Fibroblast of the conjunctiva (primary cell): ENCODE measurements around the gene MAGEA2.
"Not testable (repeated sequence)": the region's sequence is repeated elsewhere in the genome, so short reads cannot be mapped to it uniquely, and the experiment has no call there.

Source experiments
- DNase-seq: peaks from one replicate; pipeline ENCODE4 v3.0.0-alpha.2; 2010; ENCODE audit warnings: low read depth

Gene MAGEA2

GRCh38 chrX:152706500-152706899 is 47.1 kb downstream of the MAGEA2 start:
- DNase-seq, result not testable (repeated sequence)

- DNase-seq, result not testable (repeated sequence)
Measured at GRCh38 chrX:152700390-152700789, 53.3 kb downstream of the MAGEA2 start.
